ENCODE data around the gene TMC1. TPM values are rescaled to one million over a fixed set of nuclear protein-coding genes. Genes with fewer than 3 reads are reported as not detected.
A peak's percentile ranks its signal among the peaks of the same experiment; 100 is the strongest.

The TMC1 gene
- total RNA-seq, 1 donor from 2014 or later = not detected

DNA sequence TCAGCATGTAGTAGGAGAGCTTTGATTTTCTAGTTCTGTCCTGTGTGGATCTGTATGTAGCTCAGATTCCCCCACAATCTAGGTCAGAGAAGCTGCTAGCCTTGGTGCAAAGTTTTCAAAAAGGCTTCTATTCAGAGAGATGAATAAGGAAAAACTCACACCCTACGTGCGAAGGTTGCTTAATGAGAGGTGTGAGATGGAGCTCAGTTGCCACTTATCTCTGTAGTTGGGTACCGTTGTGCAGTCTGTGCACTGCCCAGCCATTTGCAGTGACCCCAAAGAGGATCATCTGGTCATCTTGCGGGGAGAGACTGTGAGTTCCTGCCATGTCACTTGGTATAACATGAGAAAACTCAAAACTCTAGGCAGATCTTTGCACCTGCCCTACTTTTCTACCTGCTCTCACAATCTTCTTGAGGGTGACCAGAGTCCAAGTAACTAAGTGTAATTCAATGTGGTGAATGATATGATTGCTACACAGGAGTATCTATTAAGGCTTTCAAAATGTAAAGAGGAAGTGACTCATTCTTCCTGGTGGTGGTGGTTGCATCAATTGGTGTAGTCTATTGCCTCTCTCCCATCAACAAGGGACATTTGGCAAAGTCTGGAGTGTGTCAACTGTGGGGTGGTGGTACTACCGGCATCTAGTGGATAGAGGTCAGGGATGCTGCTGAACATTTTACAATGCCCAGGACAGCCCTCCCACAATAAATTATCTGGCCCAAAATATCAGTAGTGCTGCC lies 65.2 kb downstream of the TMC1 start:
- no peak for DNase-seq (ENCODE audit: low spot score)
- Mint-ChIP-seq H3K4me1 (peaks cover 38% of the 10 kb centered on the region), H3K4me3 (no peak overlapping the region), H3K27me3 (ENCODE audit: insufficient read depth, low read depth) (peaks cover 10% of the 10 kb centered on the region), H3K36me3 (no peaks in the 10 kb centered on the region), H3K9me3 (peaks cover 7% of the 10 kb centered on the region), H3K27ac (no peak overlapping the region)
- Histone ChIP-seq H3K27ac (no peak overlapping the region), H4K20me1 (ENCODE audit: low read depth) (no peaks in the 10 kb centered on the region), H3F3A (ENCODE audit: low read depth) (no peaks in the 10 kb centered on the region), H3K4me1 (no peaks in the 10 kb centered on the region), H3K9ac (no peak overlapping the region), H3K9me3 (ENCODE audit: low read depth) (no peaks in the 10 kb centered on the region), H3K79me2 (ENCODE audit: low read depth) (no peaks in the 10 kb centered on the region), H3K4me3 (no peak overlapping the region), H3K27me3 (no peaks in the 10 kb centered on the region), H3K4me2 (no peak overlapping the region), H3K36me3 (no peaks in the 10 kb centered on the region), H2AFZ (replicated peaks) (no peak overlapping the region)
- TF ChIP-seq, protein P1, sequence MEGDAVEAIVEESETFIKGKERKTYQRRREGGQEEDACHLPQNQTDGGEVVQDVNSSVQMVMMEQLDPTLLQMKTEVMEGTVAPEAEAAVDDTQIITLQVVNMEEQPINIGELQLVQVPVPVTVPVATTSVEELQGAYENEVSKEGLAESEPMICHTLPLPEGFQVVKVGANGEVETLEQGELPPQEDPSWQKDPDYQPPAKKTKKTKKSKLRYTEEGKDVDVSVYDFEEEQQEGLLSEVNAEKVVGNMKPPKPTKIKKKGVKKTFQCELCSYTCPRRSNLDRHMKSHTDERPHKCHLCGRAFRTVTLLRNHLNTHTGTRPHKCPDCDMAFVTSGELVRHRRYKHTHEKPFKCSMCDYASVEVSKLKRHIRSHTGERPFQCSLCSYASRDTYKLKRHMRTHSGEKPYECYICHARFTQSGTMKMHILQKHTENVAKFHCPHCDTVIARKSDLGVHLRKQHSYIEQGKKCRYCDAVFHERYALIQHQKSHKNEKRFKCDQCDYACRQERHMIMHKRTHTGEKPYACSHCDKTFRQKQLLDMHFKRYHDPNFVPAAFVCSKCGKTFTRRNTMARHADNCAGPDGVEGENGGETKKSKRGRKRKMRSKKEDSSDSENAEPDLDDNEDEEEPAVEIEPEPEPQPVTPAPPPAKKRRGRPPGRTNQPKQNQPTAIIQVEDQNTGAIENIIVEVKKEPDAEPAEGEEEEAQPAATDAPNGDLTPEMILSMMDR (IDR thresholded peaks at IDR 0.05) = no peak
- TF ChIP-seq EZH2phosphoT487 (IDR thresholded peaks at IDR 0.05) = no peak
- no peak for TF ChIP-seq EZH2 (IDR thresholded peaks at IDR 0.05)

DNA sequence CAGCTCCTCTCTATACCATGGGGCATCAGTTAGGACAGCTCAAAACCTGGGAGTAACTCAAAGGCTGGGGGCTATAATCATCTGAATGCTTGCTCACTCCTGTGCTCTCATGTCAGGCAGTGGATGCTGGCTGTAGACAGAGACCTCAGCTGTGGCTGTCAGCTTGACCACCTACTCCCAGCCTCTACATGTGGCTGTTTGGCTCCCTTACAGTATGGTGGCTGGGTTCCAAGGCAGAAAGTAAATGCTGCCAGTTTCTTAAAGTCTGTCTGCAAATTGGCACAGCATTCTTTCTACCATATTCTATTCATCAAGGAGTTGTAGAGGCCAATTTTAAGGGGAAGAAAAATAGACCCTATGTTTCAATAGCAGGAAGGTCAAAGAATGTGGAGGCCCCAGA lies 66.9 kb downstream of the TMC1 start:
- no peak overlapping the region for H3K9ac ChIP-seq
- no peak overlapping the region for H3K4me3 ChIP-seq
- H3K36me3 ChIP-seq = no peaks in the 10 kb centered on the region
- H3K4me2 ChIP-seq = no peak overlapping the region
- peaks cover 7% of the 10 kb centered on the region for H3K9me3 Mint-ChIP-seq
- no peaks in the 10 kb centered on the region for H3K27me3 ChIP-seq
- peaks cover 44% of the 10 kb centered on the region for H3K4me1 Mint-ChIP-seq
- H3K79me2 ChIP-seq (ENCODE audit: low read depth) = no peaks in the 10 kb centered on the region
- no peak overlapping the region for H3K4me3 Mint-ChIP-seq
- no peak overlapping the region for H3K27ac ChIP-seq
- H2AFZ ChIP-seq (replicated peaks) = no peak overlapping the region
- H3F3A ChIP-seq (ENCODE audit: low read depth) = no peaks in the 10 kb centered on the region
- DNase-seq (ENCODE audit: low spot score) = no peak
- H3K9me3 ChIP-seq (ENCODE audit: low read depth) = no peaks in the 10 kb centered on the region
- no peak overlapping the region for H3K27ac Mint-ChIP-seq
- H4K20me1 ChIP-seq (ENCODE audit: low read depth) = no peaks in the 10 kb centered on the region
- no peaks in the 10 kb centered on the region for H3K4me1 ChIP-seq
- peaks cover 16% of the 10 kb centered on the region for H3K27me3 Mint-ChIP-seq (ENCODE audit: insufficient read depth, low read depth)
- TF ChIP-seq, protein P1 (IDR thresholded peaks at IDR 0.05) = no peak
- TF ChIP-seq EZH2phosphoT487 (IDR thresholded peaks at IDR 0.05) = no peak
- TF ChIP-seq EZH2 (IDR thresholded peaks at IDR 0.05) = no peak
- no peaks in the 10 kb centered on the region for H3K36me3 Mint-ChIP-seq

DNA sequence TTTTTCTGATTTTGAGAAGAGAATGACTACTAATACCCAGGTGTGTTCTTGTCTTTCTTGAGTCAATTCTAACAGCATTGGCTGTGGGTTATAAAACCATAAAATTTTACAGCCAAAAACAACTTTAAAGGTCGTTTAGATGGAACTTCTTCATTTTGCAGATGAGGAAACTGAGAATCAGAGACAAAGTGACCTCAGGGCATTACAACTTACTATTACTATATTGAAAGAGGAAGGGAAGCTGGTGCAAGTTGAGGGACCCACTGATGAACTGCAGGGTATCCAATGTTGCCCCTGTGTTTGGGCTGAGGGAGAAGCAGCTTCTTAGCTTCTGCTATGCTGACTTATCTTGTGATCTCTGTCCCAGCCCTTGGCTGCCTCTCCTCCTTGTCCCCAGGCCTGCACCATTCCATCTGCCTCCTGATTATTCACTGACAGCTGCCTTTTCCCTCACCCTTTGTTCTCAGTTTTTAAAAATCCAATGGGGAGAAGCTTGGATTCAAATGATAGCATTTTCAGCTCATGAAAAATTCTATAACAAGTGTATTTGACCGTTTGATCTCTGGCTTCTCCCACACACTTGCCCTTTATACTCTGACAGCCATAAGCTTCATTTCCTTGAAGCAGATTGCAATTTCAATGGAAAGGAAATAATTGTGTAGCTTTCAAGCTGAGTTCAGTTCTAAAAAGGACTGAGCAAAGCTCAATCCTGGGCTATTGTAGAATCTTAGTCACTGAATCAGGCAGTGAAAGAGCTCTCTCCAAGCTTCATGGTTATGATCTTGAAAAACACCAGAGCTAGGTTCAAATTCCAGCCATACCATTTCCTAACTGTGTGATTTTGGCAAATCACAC lies 68.5 kb downstream of the TMC1 start:
- no peak overlapping the region for H3K4me3 ChIP-seq
- peak overlapping the region; percentile 97 for H3K27ac Mint-ChIP-seq
- H3K4me2 ChIP-seq = no peak overlapping the region
- H2AFZ ChIP-seq (replicated peaks) = peak overlapping the region; percentile 30
- no peak overlapping the region for H3K9ac ChIP-seq
- no peaks in the 10 kb centered on the region for H3K36me3 ChIP-seq
- H3K27me3 Mint-ChIP-seq (ENCODE audit: insufficient read depth, low read depth) = peaks cover 16% of the 10 kb centered on the region
- no peaks in the 10 kb centered on the region for H3K27me3 ChIP-seq
- H3K4me1 ChIP-seq = no peaks in the 10 kb centered on the region
- H3K9me3 Mint-ChIP-seq = peaks cover 5% of the 10 kb centered on the region
- no peak overlapping the region for H3K4me3 Mint-ChIP-seq
- peak; percentile 4 for DNase-seq (ENCODE audit: low spot score)
- no peaks in the 10 kb centered on the region for H4K20me1 ChIP-seq (ENCODE audit: low read depth)
- H3F3A ChIP-seq (ENCODE audit: low read depth) = no peaks in the 10 kb centered on the region
- no peaks in the 10 kb centered on the region for H3K79me2 ChIP-seq (ENCODE audit: low read depth)
- TF ChIP-seq EZH2 (IDR thresholded peaks at IDR 0.05) (no peak), EZH2phosphoT487 (IDR thresholded peaks at IDR 0.05) (no peak)
- no peaks in the 10 kb centered on the region for H3K36me3 Mint-ChIP-seq
- H3K4me1 Mint-ChIP-seq = peaks cover 39% of the 10 kb centered on the region
- no peak overlapping the region for H3K27ac ChIP-seq
- no peaks in the 10 kb centered on the region for H3K9me3 ChIP-seq (ENCODE audit: low read depth)

Measured in neural progenitor cell (in vitro differentiated cells).